K562 (cell line): ENCODE measurements around the gene RPL21. TPM values are rescaled to one million over a fixed set of nuclear protein-coding genes. Genes with fewer than 3 reads are reported as not detected.

ENCODE experiments used
- ATAC-seq: fragments of 200-7000 bp; cut with Tn5 transposase; 3 replicates; pipeline ENCODE4 v1.9.1; 2020; ENCODE audit warnings: moderate library complexity
- BruUV-seq: library from RNA; stranded (reverse); fragments of 400-500 nt; replicated peaks from 2 replicates; lab custom pipeline; 2021; lab: Mats Ljungman, UMichigan
- CTCF ChIA-PET: fragments of 300-600 bp; formaldehyde crosslinking; extraction: SDS; loops from one replicate; lab custom pipeline; 2021; ENCODE audit warnings: low intra/inter-chr PET ratio; lab: Yijun Ruan, JAX
- POLR2A ChIA-PET: fragments of 300-600, 350-650 bp; sonication (Branson Sonifier 250); formaldehyde crosslinking; extraction: SDS; loops from one replicate; lab custom pipeline; 2021; ENCODE audit warnings: antibody characterized with exemption, inconsistent platforms; lab: Yijun Ruan, JAX
- DNase-seq, 4 experiments: peaks; one replicate each; pipeline versions ENCODE4 v3.0.0 to v3.0.0-alpha.2; 2011 to 2018; ENCODE audit warnings: low spot score in 3 of 4, mixed read lengths in 3 of 4; ENCODE audit errors: extremely low read depth in 1 of 4
- FAIRE-seq: peaks from 2 replicates; lab custom pipeline; 2011; peaks lifted over from hg19 to GRCh38; lab: Jason Lieb, UNC
- H2AFZ ChIP-seq: 2 replicates; pipeline ENCODE4 v1.6.0; 2011; ENCODE audit warnings: low read depth, low read length, control low read depth, inconsistent platforms
- H3K27ac ChIP-seq: fragments of 200-600 bp; 3 replicates; pipeline ENCODE4 v1.8.0; 2011; ENCODE audit warnings: low read depth, mild to moderate bottlenecking, control low read depth, inconsistent platforms, low read length, moderate library complexity, mixed read lengths; ENCODE audit errors: extremely low read depth
- H3K27me3 ChIP-seq, 2 experiments: fragments of 300-600 bp in 1 of 2; 2 replicates in 1 of 2; 3 replicates in 1 of 2; pipeline versions ENCODE4 v1.6.0 to v1.8.0; 2011; ENCODE audit warnings: inconsistent platforms in 2 of 2, low read length in 2 of 2, mild to moderate bottlenecking in 1 of 2, mixed read lengths in 1 of 2, moderate library complexity in 1 of 2; ENCODE audit not compliant: control insufficient read depth in 2 of 2, insufficient read depth in 2 of 2
- H3K36me3 ChIP-seq: fragments of 300-600 bp; 3 replicates; pipeline ENCODE4 v1.8.0; 2011; ENCODE audit warnings: mild to moderate bottlenecking, low read length, inconsistent platforms; ENCODE audit not compliant: control insufficient read depth, insufficient read depth
- H3K4me1 ChIP-seq, 2 experiments: fragments of 200-600 bp in 1 of 2; replicated peaks in 1 of 2; 2 replicates in 1 of 2; 3 replicates in 1 of 2; pipeline versions ENCODE4 v1.5.1 to v1.8.0; 2011; ENCODE audit warnings: inconsistent platforms in 2 of 2, low read length in 2 of 2, mild to moderate bottlenecking in 1 of 2, mixed read lengths in 1 of 2, moderate library complexity in 1 of 2; ENCODE audit not compliant: control insufficient read depth in 2 of 2, insufficient read depth in 2 of 2
- H3K4me2 ChIP-seq: 2 replicates; pipeline ENCODE4 v1.6.1; 2011; ENCODE audit warnings: low read length, control low read depth, inconsistent platforms, mixed read lengths; ENCODE audit not compliant: insufficient read depth
- H3K4me3 ChIP-seq: fragments of 200-600 bp; sonication (generic), shearing (Covaris generic); 2 replicates; pipeline ENCODE4 v1.5.1; 2016; ENCODE audit warnings: control low read depth, inconsistent platforms
- H3K79me2 ChIP-seq: fragments of 200-600 bp; 3 replicates; pipeline ENCODE4 v1.8.0; 2011; ENCODE audit warnings: low read length, inconsistent platforms; ENCODE audit not compliant: control insufficient read depth, insufficient read depth
- H3K9ac ChIP-seq, 2 experiments: 2 replicates each; pipeline versions ENCODE4 v1.6.0 to v1.6.1; 2011; ENCODE audit warnings: low read depth in 2 of 2, low read length in 2 of 2, control low read depth in 1 of 2, inconsistent platforms in 1 of 2, mild to moderate bottlenecking in 1 of 2, mixed read lengths in 1 of 2; ENCODE audit not compliant: insufficient read depth in 1 of 2
- H3K9me1 ChIP-seq: one replicate; pipeline ENCODE4 v1.6.0; 2011; ENCODE audit warnings: inconsistent platforms, mild to moderate bottlenecking, low read length, moderate library complexity; ENCODE audit not compliant: control insufficient read depth, insufficient read depth
- H3K9me3 ChIP-seq: replicated peaks from 2 replicates; pipeline ENCODE4 v1.5.1; 2011; ENCODE audit warnings: low read depth, low read length, inconsistent platforms; ENCODE audit not compliant: control insufficient read depth, insufficient read depth
- H4K20me1 ChIP-seq: replicated peaks from 2 replicates; pipeline ENCODE4 v1.6.1; 2011; ENCODE audit warnings: low read length, inconsistent platforms, mixed read lengths; ENCODE audit not compliant: control insufficient read depth, insufficient read depth
- CAMTA2 ChIP-seq: fragments of 250-450 bp; sonication (Bioruptor Pico); conservative IDR thresholded peaks from 2 replicates; pipeline ENCODE4 v1.5.1; 2022
- ELF1 ChIP-seq: fragments of 200-800 bp; sonication (Bioruptor generic); IDR thresholded peaks from 2 replicates; pipeline ENCODE4 v1.6.1; 2016; ENCODE audit warnings: missing genetic modification characterization, missing compliant biosample characterization
- FOXK2 ChIP-seq, 2 experiments: fragments of 450-650 bp; IDR thresholded peaks in 1 of 2; conservative IDR thresholded peaks in 1 of 2; 2 replicates each; pipeline ENCODE4 v1.6.1; 2016; ENCODE audit warnings: low read depth in 2 of 2, mild to moderate bottlenecking in 1 of 2
- NFE2L1 ChIP-seq: fragments of 450-650 bp; IDR thresholded peaks from 2 replicates; pipeline ENCODE4 v1.6.1; 2016; ENCODE audit warnings: missing genetic modification characterization, low read depth, mild to moderate bottlenecking, missing compliant biosample characterization, moderate library complexity, borderline replicate concordance
- PHB ChIP-seq: fragments of 250-450 bp; sonication (Bioruptor Pico); IDR thresholded peaks from 2 replicates; pipeline ENCODE4 v1.5.0; 2021
- POU5F1 ChIP-seq: fragments of 150-350 bp; IDR thresholded peaks from 2 replicates; pipeline ENCODE4 v1.6.1; 2014; ENCODE audit warnings: borderline replicate concordance, low read length, low read depth, mild to moderate bottlenecking; ENCODE audit not compliant: partially characterized antibody
- RUNX1 ChIP-seq: sonication (generic); IDR thresholded peaks from 2 replicates; pipeline ENCODE4 v1.6.1; 2016; ENCODE audit warnings: antibody characterized with exemption, low read depth
- SAFB2 ChIP-seq: fragments of 200-400 bp; formaldehyde crosslinking; IDR thresholded peaks from 2 replicates; pipeline ENCODE4 v1.6.1; 2018; ENCODE audit warnings: borderline replicate concordance, low read length, low read depth, moderate library complexity; ENCODE audit not compliant: severe bottlenecking
- ZFP1 ChIP-seq: fragments of 450-650 bp; formaldehyde crosslinking; IDR thresholded peaks from 2 replicates; pipeline ENCODE4 v1.4.0; 2020; ENCODE audit warnings: mild to moderate bottlenecking, mixed read lengths
- ZNF217 ChIP-seq: sonication (generic); formaldehyde crosslinking; IDR thresholded peaks from 2 replicates; pipeline ENCODE4 v1.8.0; 2022; ENCODE audit warnings: mild to moderate bottlenecking, missing genetic modification reagents
- WGBS: fragments of 100-300 bp; shearing (Covaris generic); methylation state at CpG from one replicate; pipeline ENCODE4 v1.1.6; 2016; ENCODE audit warnings: low coverage, mixed read lengths; ENCODE audit not compliant: insufficient coverage; ENCODE audit errors: missing lambda C conversion rate; 5-methylcytosine and 5-hydroxymethylcytosine counted together
- in situ Hi-C: fragments of 300-500 bp; cut with MboI; formaldehyde crosslinking; loops from 4 replicates; pipeline ENCODE4 v1.15.0; 2018; ENCODE audit warnings: inconsistent platforms, mixed read lengths
- intact Hi-C: fragments of 100-400 bp; cut with micrococcal nuclease; formaldehyde crosslinking; loops from 2 replicates; pipeline ENCODE4 v1.14.2; 2022
- polyA plus RNA-seq, 8 experiments: library from polyadenylated mRNA; depleted of rRNA in 4 of 8; stranded (reverse) in 5 of 8; unstranded in 3 of 8; fragments of >200 nt; fragmentation: Nextera tagmentation in 2 of 8; fragmentation: Illumina TruSeq in 1 of 8; extraction: Ambion mirVana in 2 of 8; extraction: Trizol in 1 of 8; gene quantifications; 2 replicates each; pipeline versions ENCODE4 v1.2.1 to v1.2.3, GENCODE V29; 2011 to 2014; ENCODE audit warnings: inconsistent platforms in 1 of 8, missing spikeins in 1 of 8
- total RNA-seq, 7 experiments: library from RNA; depleted of rRNA in 6 of 7; stranded (reverse); fragments of >200 nt in 6 of 7; fragmentation: Illumina TruSeq in 2 of 7; extraction: Trizol in 2 of 7; gene quantifications; 2 replicates each; pipeline versions ENCODE4 v1.2.1 to v1.2.3, GENCODE V29; 2011 to 2021; ENCODE audit warnings: low replicate concordance in 1 of 7
- TF ChIP-seq, protein P1 (sequence below): fragments of 250-450 bp; sonication (Bioruptor Pico); IDR thresholded peaks from 2 replicates; pipeline ENCODE4 v1.4.0; 2020
- TF ChIP-seq, protein P2 (sequence below): fragments of 450-650 bp; conservative IDR thresholded peaks from 2 replicates; pipeline ENCODE4 v1.6.1; 2016; ENCODE audit warnings: missing genetic modification characterization, low read depth, mild to moderate bottlenecking, missing compliant biosample characterization, moderate library complexity
- TF ChIP-seq, protein P3 (sequence below): fragments of 250-450 bp; sonication (Bioruptor Pico); IDR thresholded peaks from 2 replicates; pipeline ENCODE4 v1.9.0; 2021; ENCODE audit warnings: mild to moderate bottlenecking

The RPL21 gene
- total and polyA plus RNA-seq, 9 of the 15 experiments (the other 6 are each of a cell fraction or from before 2014, with no cell fraction given): 622 to 4,203 (median 1,676) TPM

DNA sequence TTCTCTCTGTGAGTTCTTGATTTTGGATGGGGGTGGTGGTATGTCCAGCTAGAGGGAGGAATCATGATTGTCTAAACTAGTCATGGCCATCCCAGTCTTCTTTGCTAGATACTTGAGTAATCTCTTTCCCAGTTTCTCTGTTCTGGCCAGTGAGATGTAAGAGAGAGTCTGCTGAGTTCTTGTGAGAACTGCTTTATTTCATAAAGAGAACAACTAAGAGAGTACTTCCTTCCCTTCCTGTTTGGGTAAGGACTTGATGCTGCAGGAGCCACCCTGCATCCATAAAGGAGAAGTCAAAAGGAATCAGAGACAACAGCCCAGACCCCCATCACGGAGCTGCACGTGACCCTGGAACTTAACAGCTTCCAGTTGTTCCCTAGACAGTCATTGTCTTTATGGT, 16.2 kb downstream of the RPL21 start:
- POLR2A ChIA-PET: interaction anchor here (0.6 kb wide), 1 partner anchor 310 kb away, joined by 3 read pairs; no protein-coding TSS in a partner anchor
- H3K27ac ChIP-seq: no peak overlapping the region
- H3K9me3 ChIP-seq: no peaks in the 10 kb centered on the region
- no peaks in the 10 kb centered on the region for H3K9me1 ChIP-seq
- H3K9ac ChIP-seq: no peak overlapping the region
- intact Hi-C loops: no loop called here
- TF ChIP-seq ELF1 (tag): no peak
- TF ChIP-seq, protein P1, sequence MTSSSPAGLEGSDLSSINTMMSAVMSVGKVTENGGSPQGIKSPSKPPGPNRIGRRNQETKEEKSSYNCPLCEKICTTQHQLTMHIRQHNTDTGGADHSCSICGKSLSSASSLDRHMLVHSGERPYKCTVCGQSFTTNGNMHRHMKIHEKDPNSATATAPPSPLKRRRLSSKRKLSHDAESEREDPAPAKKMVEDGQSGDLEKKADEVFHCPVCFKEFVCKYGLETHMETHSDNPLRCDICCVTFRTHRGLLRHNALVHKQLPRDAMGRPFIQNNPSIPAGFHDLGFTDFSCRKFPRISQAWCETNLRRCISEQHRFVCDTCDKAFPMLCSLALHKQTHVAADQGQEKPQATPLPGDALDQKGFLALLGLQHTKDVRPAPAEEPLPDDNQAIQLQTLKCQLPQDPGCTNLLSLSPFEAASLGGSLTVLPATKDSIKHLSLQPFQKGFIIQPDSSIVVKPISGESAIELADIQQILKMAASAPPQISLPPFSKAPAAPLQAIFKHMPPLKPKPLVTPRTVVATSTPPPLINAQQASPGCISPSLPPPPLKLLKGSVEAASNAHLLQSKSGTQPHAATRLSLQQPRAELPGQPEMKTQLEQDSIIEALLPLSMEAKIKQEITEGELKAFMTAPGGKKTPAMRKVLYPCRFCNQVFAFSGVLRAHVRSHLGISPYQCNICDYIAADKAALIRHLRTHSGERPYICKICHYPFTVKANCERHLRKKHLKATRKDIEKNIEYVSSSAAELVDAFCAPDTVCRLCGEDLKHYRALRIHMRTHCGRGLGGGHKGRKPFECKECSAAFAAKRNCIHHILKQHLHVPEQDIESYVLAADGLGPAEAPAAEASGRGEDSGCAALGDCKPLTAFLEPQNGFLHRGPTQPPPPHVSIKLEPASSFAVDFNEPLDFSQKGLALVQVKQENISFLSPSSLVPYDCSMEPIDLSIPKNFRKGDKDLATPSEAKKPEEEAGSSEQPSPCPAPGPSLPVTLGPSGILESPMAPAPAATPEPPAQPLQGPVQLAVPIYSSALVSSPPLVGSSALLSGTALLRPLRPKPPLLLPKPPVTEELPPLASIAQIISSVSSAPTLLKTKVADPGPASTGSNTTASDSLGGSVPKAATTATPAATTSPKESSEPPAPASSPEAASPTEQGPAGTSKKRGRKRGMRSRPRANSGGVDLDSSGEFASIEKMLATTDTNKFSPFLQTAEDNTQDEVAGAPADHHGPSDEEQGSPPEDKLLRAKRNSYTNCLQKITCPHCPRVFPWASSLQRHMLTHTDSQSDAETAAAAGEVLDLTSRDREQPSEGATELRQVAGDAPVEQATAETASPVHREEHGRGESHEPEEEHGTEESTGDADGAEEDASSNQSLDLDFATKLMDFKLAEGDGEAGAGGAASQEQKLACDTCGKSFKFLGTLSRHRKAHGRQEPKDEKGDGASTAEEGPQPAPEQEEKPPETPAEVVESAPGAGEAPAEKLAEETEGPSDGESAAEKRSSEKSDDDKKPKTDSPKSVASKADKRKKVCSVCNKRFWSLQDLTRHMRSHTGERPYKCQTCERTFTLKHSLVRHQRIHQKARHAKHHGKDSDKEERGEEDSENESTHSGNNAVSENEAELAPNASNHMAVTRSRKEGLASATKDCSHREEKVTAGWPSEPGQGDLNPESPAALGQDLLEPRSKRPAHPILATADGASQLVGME (CRISPR knock-in tag): no peak
- TF ChIP-seq PHB (CRISPR knock-in tag): no peak
- TF ChIP-seq SAFB2: no peak
- no peak for TF ChIP-seq POU5F1
- TF ChIP-seq, protein P2, sequence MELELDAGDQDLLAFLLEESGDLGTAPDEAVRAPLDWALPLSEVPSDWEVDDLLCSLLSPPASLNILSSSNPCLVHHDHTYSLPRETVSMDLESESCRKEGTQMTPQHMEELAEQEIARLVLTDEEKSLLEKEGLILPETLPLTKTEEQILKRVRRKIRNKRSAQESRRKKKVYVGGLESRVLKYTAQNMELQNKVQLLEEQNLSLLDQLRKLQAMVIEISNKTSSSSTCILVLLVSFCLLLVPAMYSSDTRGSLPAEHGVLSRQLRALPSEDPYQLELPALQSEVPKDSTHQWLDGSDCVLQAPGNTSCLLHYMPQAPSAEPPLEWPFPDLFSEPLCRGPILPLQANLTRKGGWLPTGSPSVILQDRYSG (tag): no peak
- TF ChIP-seq FOXK2 (conservative IDR thresholded peaks at IDR 0.05 in 1 of 2, IDR thresholded peaks at IDR 0.05 in 1 of 2; ENCODE audit: low read depth in 2 of 2): no peak
- no peak for TF ChIP-seq NFE2L1 (tag)
- TF ChIP-seq, protein P3, sequence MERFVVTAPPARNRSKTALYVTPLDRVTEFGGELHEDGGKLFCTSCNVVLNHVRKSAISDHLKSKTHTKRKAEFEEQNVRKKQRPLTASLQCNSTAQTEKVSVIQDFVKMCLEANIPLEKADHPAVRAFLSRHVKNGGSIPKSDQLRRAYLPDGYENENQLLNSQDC (CRISPR knock-in tag): no peak
- TF ChIP-seq RUNX1: no peak
- no peak for TF ChIP-seq CAMTA2
- no peak for TF ChIP-seq ZFP1 (CRISPR knock-in tag)
- TF ChIP-seq ZNF217 (CRISPR knock-in tag): no peak
- no peak for DNase-seq
- 24% methylated on average over 2 of the region's 2 CpGs for WGBS
- BruUV-seq: no TSS peak
- H3K4me3 ChIP-seq: no peak overlapping the region
- H2AFZ ChIP-seq: no peak overlapping the region
- H3K36me3 ChIP-seq: no peaks in the 10 kb centered on the region
- no peaks in the 10 kb centered on the region for H4K20me1 ChIP-seq
- FAIRE-seq: no peak
- in situ Hi-C loops: no loop called here
- no peaks in the 10 kb centered on the region for H3K27me3 ChIP-seq
- no peak for ATAC-seq
- H3K4me1 ChIP-seq: peaks cover 3 to 17% of the 10 kb centered on the region in 2 experiments; a peak in 3 of 5 replicates
- H3K79me2 ChIP-seq: no peaks in the 10 kb centered on the region
- H3K4me2 ChIP-seq: no peak overlapping the region
- CTCF ChIA-PET: no interaction called here
